GM23338 (cell line): Measurements from ENCODE around the gene ARF3. TPM values are rescaled to one million over a fixed set of nuclear protein-coding genes. Genes with fewer than 3 reads are reported as not detected.

Experiments used
- ATAC-seq: fragments of 200-7000 bp; cut with Tn5 transposase; 3 replicates; pipeline ENCODE4 v1.9.1; 2020
- DNase-seq: peaks from one replicate; pipeline ENCODE4 v3.0.0-alpha.2; 2015; ENCODE audit warnings: low spot score
- H2AFZ ChIP-seq: fragments of 200-600 bp; sonication (generic); 2 replicates; pipeline ENCODE4 v1.8.0; 2016; ENCODE audit warnings: antibody characterized with exemption, mild to moderate bottlenecking, moderate library complexity
- H3F3A ChIP-seq: fragments of 200-600 bp; sonication (generic); replicated peaks from 2 replicates; pipeline ENCODE4 v1.8.0; 2017; ENCODE audit warnings: antibody characterized with exemption, mixed run types, low read depth
- H3K27ac ChIP-seq: fragments of 200-600 bp; sonication (generic); 2 replicates; pipeline ENCODE4 v1.6.1; 2016; ENCODE audit warnings: low read depth
- H3K27me3 ChIP-seq: fragments of 200-600 bp; sonication (generic); 2 replicates; pipeline ENCODE4 v1.8.0; 2016; ENCODE audit warnings: mild to moderate bottlenecking, mixed run types, moderate library complexity; ENCODE audit not compliant: insufficient read depth
- H3K36me3 ChIP-seq: fragments of 200-600 bp; sonication (generic); 2 replicates; pipeline ENCODE4 v1.8.0; 2016; ENCODE audit warnings: mild to moderate bottlenecking; ENCODE audit not compliant: insufficient read depth
- H3K4me1 ChIP-seq: fragments of 200-600 bp; sonication (generic); 2 replicates; pipeline ENCODE4 v1.8.0; 2016; ENCODE audit warnings: mild to moderate bottlenecking, moderate library complexity; ENCODE audit not compliant: insufficient read depth
- H3K4me2 ChIP-seq: fragments of 200-600 bp; sonication (generic); 2 replicates; pipeline ENCODE4 v1.7.1; 2017; ENCODE audit warnings: mixed run types
- H3K4me3 ChIP-seq: fragments of 200-600 bp; sonication (generic); 2 replicates; pipeline ENCODE4 v1.6.1; 2016; ENCODE audit warnings: mixed run types
- H3K79me2 ChIP-seq: fragments of 200-600 bp; sonication (generic); replicated peaks from 2 replicates; pipeline ENCODE4 v1.8.0; 2017; ENCODE audit warnings: mild to moderate bottlenecking; ENCODE audit not compliant: insufficient read depth
- H3K9me2 ChIP-seq: fragments of 200-600 bp; sonication (generic); 2 replicates; pipeline ENCODE4 v1.8.0; 2017; ENCODE audit not compliant: insufficient read depth
- H4K20me1 ChIP-seq: fragments of 200-600 bp; sonication (generic); replicated peaks from 2 replicates; pipeline ENCODE4 v1.8.0; 2017; ENCODE audit warnings: mild to moderate bottlenecking; ENCODE audit not compliant: insufficient read depth
- H3K27ac Mint-ChIP-seq: 2 replicates; pipeline ENCODE4 v1.8.0; 2020; ENCODE audit warnings: inconsistent platforms, mild to moderate bottlenecking, moderate library complexity, mixed read lengths
- H3K27me3 Mint-ChIP-seq: 3 replicates; pipeline ENCODE4 v1.8.0; 2022; ENCODE audit warnings: low read depth, mild to moderate bottlenecking, moderate library complexity, mixed read lengths, inconsistent platforms; ENCODE audit not compliant: insufficient read depth, poor library complexity
- H3K36me3 Mint-ChIP-seq: 3 replicates; pipeline ENCODE4 v1.8.0; 2021; ENCODE audit warnings: low read depth, mild to moderate bottlenecking, inconsistent platforms, moderate library complexity, mixed read lengths
- H3K4me1 Mint-ChIP-seq: 3 replicates; pipeline ENCODE4 v1.8.0; 2020; ENCODE audit warnings: mild to moderate bottlenecking, inconsistent platforms, mixed read lengths
- H3K4me3 Mint-ChIP-seq: 3 replicates; pipeline ENCODE4 v1.8.0; 2021; ENCODE audit warnings: moderate library complexity, mild to moderate bottlenecking, inconsistent platforms, mixed read lengths
- H3K9me3 Mint-ChIP-seq: 3 replicates; pipeline ENCODE4 v1.8.0; 2020; ENCODE audit warnings: moderate library complexity, mild to moderate bottlenecking, inconsistent platforms, mixed read lengths
- CTCF ChIP-seq, 2 experiments: fragments of 200-600 bp in 1 of 2; sonication (generic) in 1 of 2; conservative IDR thresholded peaks; 2 replicates each; pipeline versions ENCODE4 v1.5.1 to v1.6.1; 2016 to 2017; ENCODE audit warnings: antibody characterized with exemption in 2 of 2, low read depth in 2 of 2, mild to moderate bottlenecking in 2 of 2, moderate library complexity in 1 of 2
- EZH2 ChIP-seq: fragments of 200-600 bp; sonication (generic); IDR thresholded peaks from one replicate; pipeline ENCODE4 v1.8.0; 2017; ENCODE audit warnings: antibody characterized with exemption, mild to moderate bottlenecking, low read depth; ENCODE audit not compliant: unreplicated experiment
- STAT1 ChIP-seq: IDR thresholded peaks from one replicate; pipeline ENCODE4 v1.6.1; 2016; ENCODE audit warnings: antibody characterized with exemption; ENCODE audit not compliant: unreplicated experiment
- ZNF114 ChIP-seq: fragments of 250-450 bp; sonication (Bioruptor Pico); IDR thresholded peaks from 2 replicates; pipeline ENCODE4 v1.5.0; 2020; ENCODE audit warnings: mild to moderate bottlenecking, moderate library complexity
- ZNF331 ChIP-seq: fragments of 250-450 bp; sonication (Bioruptor Pico); IDR thresholded peaks from 2 replicates; pipeline ENCODE4 v1.5.0; 2020; ENCODE audit warnings: low read depth, mild to moderate bottlenecking, moderate library complexity
- polyA plus RNA-seq: library from polyadenylated mRNA; unstranded; fragments of >200 nt; fragmentation: Nextera tagmentation; extraction: Ambion mirVana; gene quantifications from 2 replicates; pipeline ENCODE4 v1.2.1, GENCODE V29; 2016
- total RNA-seq: library from RNA; depleted of rRNA; stranded (reverse); fragments of >200 nt; shearing (Covaris generic); gene quantifications from 2 replicates; pipeline ENCODE4 v1.2.3, GENCODE V29; 2014
- TF ChIP-seq, protein P1 (sequence below): IDR thresholded peaks from 2 replicates; pipeline ENCODE4 v1.6.1; 2016; ENCODE audit warnings: antibody characterized with exemption

Gene ARF3
- total and polyA plus RNA-seq, 2 experiments from 2014 or later = 53.9 to 125 TPM

GRCh38 chr12:48993787-48994186 lies 36.5 kb upstream of the ARF3 start:
- Histone ChIP-seq H3K4me3 (no peak overlapping the region), H3F3A (peaks cover 16% of the 10 kb centered on the region; the same call in 1 of the 2 replicates), H3K4me2 (no peak overlapping the region), H3K27ac (no peak overlapping the region), H3K36me3 (no peaks in the 10 kb centered on the region), H3K4me1 (peaks cover 7% of the 10 kb centered on the region; the same call in 1 of the 2 replicates), H3K27me3 (peaks cover 92% of the 10 kb centered on the region), H4K20me1 (0 out of 2 replicates have a peak, but pooled peaks cover 4% of the 10 kb centered on the region), H3K79me2 (no peaks in the 10 kb centered on the region), H2AFZ (no peak overlapping the region), H3K9me2 (no peaks in the 10 kb centered on the region)
- H3K27me3 Mint-ChIP-seq = peaks cover 50% of the 10 kb centered on the region
- no peak for ATAC-seq
- H3K27ac Mint-ChIP-seq = no peak overlapping the region
- H3K9me3 Mint-ChIP-seq = no peaks in the 10 kb centered on the region
- no peaks in the 10 kb centered on the region for H3K36me3 Mint-ChIP-seq
- H3K4me3 Mint-ChIP-seq = no peak overlapping the region; the same call in 2 of the 3 replicates
- TF ChIP-seq, protein P1, sequence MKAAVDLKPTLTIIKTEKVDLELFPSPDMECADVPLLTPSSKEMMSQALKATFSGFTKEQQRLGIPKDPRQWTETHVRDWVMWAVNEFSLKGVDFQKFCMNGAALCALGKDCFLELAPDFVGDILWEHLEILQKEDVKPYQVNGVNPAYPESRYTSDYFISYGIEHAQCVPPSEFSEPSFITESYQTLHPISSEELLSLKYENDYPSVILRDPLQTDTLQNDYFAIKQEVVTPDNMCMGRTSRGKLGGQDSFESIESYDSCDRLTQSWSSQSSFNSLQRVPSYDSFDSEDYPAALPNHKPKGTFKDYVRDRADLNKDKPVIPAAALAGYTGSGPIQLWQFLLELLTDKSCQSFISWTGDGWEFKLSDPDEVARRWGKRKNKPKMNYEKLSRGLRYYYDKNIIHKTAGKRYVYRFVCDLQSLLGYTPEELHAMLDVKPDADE = no peak
- TF ChIP-seq EZH2 (no peak), ZNF114 (CRISPR knock-in tag) (no peak), ZNF331 (CRISPR knock-in tag) (no peak), STAT1 (no peak)
- peaks cover 20% of the 10 kb centered on the region for H3K4me1 Mint-ChIP-seq
- DNase-seq = no peak

GRCh38 chr12:48991247-48992050 lies 34.2 kb upstream of the ARF3 start:
- no peak for TF ChIP-seq CTCF (conservative IDR thresholded peaks at IDR 0.05; ENCODE audit: low read depth in 2 of 2)
- TF ChIP-seq EZH2 = no peak
- Mint-ChIP-seq H3K36me3 (no peaks in the 10 kb centered on the region), H3K9me3 (no peaks in the 10 kb centered on the region), H3K27ac (no peak overlapping the region), H3K4me3 (no peak overlapping the region), H3K27me3 (peaks cover 46% of the 10 kb centered on the region), H3K4me1 (peaks cover 17% of the 10 kb centered on the region)
- no peaks in the 10 kb centered on the region for H3K79me2 ChIP-seq
- H2AFZ ChIP-seq = no peak overlapping the region
- peaks cover 8% of the 10 kb centered on the region; the same call in 1 of the 2 replicates for H3F3A ChIP-seq
- H3K4me3 ChIP-seq = no peak overlapping the region
- no peak for DNase-seq
- peaks cover 4% of the 10 kb centered on the region; the same call in 1 of the 2 replicates for H3K4me1 ChIP-seq
- no peak overlapping the region for H3K4me2 ChIP-seq
- no peaks in the 10 kb centered on the region for H3K36me3 ChIP-seq
- H4K20me1 ChIP-seq = 0 out of 2 replicates have a peak, but pooled peaks cover 8% of the 10 kb centered on the region
- H3K9me2 ChIP-seq = no peaks in the 10 kb centered on the region
- no peak overlapping the region for H3K27ac ChIP-seq
- no peak for ATAC-seq
- peaks cover 92% of the 10 kb centered on the region for H3K27me3 ChIP-seq
